Stimulated activated CD8-positive, alpha-beta memory T cell treated with anti-CD3 and anti-CD28 coated beads, Interleukin-4, amount 100 ng/mL, for 4 hours (primary cell): ENCODE results near the gene SETD6.

Source experiments
- DNase-seq, 2 donors: peaks; one replicate each; pipeline ENCODE4 v3.0.0-alpha.2; 2020; ENCODE audit warnings: low read depth in 2 of 2, low spot score in 1 of 2

Gene SETD6

GRCh38 chr16:58507963-58508670 is 7.2 kb upstream of the SETD6 start:
- no peak for DNase-seq

DNA sequence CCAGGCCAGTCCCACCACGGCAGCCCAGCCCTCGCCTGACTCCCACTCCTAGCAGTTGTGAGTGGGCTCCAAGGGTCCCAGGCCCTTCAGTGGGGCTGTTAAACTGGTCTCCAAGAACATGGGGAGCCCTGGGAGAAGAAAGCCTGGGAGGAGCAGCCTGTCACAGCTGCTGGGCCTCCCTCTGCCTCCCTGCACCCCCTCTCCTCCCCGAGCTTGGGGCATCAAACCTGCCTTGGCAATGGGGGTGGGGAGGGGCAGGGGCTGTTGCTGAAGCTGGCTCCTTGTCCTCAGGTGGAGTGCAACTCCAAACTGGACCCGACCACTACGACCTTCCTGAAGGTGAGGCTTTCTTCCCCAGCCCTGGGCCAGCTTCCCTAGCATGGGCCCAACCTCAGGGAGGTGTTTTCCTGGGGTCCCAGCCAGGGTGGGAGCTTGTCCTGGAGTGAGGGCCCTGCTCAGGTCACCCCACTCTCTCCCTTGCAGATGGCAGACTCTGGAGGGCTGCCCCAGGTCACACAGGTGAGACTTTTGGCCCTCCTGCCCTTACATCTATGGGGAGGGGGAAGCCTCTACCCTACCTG is 6.6 kb upstream of the SETD6 start:
- DNase-seq: no peak

- DNase-seq: no peak
Measured at GRCh38 chr16:58509256-58510096, 5.8 kb upstream of the SETD6 start.

- DNase-seq: no peak
Measured at GRCh38 chr16:58510097-58510775, 5.1 kb upstream of the SETD6 start.

- DNase-seq: no peak
Measured at GRCh38 chr16:58510776-58511628, 4.3 kb upstream of the SETD6 start.

- peak; percentile 60 to 81 for DNase-seq
Measured at GRCh38 chr16:58511933-58512815, 3.1 kb upstream of the SETD6 start.

DNA sequence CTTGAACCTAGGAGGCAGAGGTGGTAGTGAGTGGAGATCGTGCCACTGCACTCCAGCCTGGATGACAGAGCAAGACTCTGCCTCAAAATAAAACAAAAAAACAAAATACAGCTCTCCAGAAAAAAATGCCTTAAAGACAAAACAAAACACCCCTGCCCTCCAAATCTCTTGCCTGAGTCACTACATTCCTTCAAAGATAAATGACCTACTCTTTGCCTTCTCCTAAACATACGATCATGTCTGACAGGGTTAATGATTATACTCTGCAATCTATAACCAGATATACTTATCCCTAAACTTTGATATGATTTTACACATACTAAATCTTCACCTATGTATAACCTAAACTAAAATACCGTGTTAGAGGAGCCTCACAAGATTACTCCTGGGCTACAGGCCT is 1.4 kb upstream of the SETD6 start:
- no peak for DNase-seq

- no peak for DNase-seq
Measured at GRCh38 chr16:58515871-58516767, 802 bp downstream of the SETD6 start.

DNA sequence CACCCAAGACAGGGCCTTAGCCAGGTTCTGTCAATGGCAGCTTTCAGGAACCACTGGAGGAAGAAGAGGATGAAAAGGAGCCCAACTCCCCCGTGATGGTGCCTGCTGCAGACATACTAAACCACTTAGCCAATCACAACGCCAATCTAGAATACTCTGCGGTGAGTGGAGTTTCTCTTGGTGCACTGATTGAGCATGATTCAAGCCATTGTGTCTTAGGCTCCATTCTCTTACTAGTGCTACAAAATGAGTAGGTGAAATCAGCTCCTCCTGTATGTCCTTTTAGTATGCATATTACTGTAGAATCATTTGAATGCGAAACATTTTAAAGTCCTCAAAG is 1.4 kb downstream of the SETD6 start:
- no peak for DNase-seq

DNA sequence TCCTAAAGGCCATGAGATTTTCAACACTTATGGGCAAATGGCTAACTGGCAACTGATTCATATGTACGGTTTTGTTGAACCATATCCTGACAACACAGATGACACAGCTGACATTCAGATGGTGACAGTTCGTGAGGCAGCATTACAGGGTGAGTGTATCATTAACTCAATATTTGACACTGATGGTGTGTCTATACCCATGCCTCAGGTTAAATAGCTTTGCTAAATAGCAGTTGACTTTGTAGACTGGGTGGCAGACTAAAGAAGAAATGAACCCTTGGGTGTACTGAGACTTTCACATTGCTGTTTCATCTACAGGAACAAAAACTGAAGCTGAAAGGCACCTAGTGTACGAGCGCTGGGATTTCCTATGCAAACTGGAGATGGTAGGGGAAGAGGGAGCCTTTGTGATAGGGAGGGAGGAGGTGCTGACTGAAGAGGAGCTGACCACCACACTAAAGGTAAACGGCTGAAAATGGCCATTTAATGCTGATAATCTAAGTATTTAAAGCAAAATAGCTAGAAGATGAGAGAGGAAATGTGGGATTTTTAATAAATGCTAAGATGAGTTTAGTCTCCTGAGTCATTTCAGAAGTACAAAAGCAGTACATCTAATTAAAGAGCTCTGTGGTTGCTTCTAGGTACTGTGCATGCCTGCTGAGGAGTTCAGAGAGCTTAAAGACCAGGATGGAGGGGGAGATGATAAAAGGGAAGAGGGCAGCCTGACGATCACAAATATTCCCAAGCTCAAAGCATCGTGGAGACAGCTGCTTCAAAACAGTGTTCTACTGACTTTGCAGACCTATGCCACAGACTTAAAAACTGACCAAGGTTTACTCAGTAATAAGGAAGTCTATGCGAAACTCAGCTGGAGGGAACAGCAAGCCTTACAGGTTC is 3.0 kb downstream of the SETD6 start:
- no peak for DNase-seq

GRCh38 chr16:58518980-58519368 is 3.7 kb downstream of the SETD6 start:
- no peak for DNase-seq

DNA sequence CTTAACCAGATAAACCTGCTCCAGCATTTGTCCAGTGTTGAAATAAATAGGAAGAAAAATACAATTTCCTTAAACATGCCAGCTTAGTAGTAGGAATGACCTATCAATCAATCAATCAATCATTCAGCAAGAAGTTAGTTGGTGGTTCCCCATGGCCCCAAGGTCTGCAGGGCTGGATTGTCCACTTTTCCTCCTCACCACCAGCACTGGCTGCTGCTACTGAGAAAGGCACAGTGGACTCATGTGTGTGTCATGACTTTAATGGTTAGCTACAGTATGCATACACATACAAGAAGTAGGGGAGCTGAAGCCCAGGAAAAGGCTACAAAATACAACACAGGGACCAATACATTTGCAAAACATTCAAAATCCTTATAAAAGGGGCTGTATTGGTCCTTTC is 4.4 kb downstream of the SETD6 start:
- no peak for DNase-seq

DNA sequence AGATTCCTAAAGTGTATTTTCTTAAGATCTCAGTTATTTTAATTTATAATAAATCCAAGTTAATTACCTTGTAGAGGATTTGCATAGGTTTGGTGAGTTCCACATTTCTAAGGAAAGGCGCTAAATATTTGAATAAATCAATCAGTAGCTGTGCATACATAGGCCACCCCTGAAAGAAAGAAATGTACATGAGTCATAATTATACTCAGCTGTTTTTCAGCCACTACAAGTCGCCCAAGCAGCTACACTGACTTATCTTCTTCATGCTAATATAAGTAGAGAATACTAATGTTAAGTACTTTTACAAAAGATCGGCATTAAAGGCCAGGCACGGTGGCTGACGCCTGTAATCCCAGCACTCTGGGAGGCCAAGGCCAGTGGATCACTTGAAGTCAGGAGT is 14.9 kb downstream of the SETD6 start:
- DNase-seq: no peak

DNA sequence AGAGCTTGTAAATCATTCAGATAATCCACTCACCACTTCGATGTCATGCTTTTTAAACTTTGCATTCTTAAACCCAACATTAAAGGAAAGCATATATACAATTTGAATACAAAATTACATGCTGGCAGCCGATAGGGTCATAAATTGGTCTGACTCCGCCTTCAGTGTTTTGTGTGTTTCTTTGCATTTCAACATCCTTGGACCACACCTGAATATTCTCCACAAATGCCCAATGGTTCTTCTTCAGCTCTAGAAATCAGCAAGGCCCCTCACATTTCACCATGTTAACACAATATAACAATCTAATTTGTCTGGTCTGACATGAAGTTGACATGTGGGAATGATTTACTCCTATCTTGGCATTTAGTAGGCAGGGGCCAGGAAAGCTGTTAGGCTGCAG is 17.1 kb downstream of the SETD6 start:
- DNase-seq: no peak

DNA sequence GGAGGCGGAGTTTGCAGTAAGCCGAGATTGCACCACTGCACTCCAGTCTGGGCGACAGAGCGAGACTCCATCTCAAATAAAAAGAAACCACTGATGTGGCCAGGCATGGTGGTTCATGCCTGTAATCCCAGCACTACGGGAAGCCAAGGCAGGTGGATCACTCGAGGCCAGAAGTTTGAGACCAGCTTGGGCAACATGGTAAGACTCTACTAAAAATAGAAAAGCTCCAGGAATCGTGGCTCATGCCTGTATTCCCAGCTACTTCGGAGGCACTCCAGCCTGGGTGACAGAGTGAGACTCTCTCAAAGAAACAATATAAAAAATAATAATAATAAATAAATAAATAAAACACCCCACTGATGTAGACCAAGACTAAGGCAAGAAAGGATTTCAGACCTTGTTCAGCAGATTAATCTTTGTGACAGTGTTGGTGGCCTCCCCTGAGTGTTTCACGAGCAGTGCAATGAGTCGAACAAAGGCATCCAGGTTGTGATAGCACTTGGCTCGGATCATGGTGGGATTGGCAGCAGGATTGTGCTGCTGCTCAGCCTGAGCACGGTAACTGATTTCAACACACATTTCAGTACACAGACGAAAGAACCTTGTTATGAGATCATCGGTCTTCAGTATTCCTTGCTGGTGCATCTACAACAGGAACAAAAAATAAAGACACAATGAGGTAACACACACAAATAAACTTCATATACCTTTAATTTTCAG is 18.6 kb downstream of the SETD6 start:
- DNase-seq: no peak

DNA sequence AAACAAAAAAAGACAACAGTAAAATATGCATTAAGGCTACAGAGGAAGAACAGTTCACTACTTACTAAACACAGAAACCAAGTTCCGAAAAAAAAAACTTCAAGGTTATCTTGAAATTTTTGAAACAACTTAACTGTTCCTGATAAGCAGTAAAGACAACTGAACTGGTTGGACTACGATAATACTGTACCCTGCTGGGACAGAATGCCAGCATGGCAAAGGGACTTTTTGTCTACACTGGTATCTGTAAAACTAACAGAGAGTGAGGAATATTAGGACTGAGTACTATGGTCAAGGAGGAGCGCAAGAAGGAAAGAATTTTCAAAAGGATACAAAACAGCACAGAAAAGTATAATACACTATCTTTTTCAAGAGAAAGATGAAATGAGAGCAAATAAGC is 19.8 kb downstream of the SETD6 start:
- no peak for DNase-seq

GRCh38 chr16:58536278-58536677 is 21.0 kb downstream of the SETD6 start:
- DNase-seq: no peak
